ENCODE data around the gene BCL7A.

- TF ChIP-seq CTCF (conservative IDR thresholded peaks at IDR 0.05; ENCODE audit: low read length) (no peak), EZH2phosphoT487 (IDR thresholded peaks at IDR 0.05; ENCODE audit: borderline replicate concordance) (no peak)
Measured at GRCh38 chr12:121992059-121992879, 29.4 kb upstream of the BCL7A start.
